Mesodermal cell (in vitro differentiated cells): Measurements from ENCODE around the gene FCN3.

ENCODE experiments used
- H3K27ac ChIP-seq: 2 replicates; pipeline ENCODE4 v1.7.0; 2013; ENCODE audit warnings: mild to moderate bottlenecking, low read depth, low read length, moderate library complexity; ENCODE audit not compliant: severe bottlenecking
- H3K36me3 ChIP-seq: 2 replicates; pipeline ENCODE4 v1.7.1; 2013; ENCODE audit warnings: mild to moderate bottlenecking, low read length, moderate library complexity; ENCODE audit not compliant: control insufficient read depth, insufficient read depth
- H3K4me1 ChIP-seq: one replicate; pipeline ENCODE4 v1.7.1; 2013; ENCODE audit warnings: mild to moderate bottlenecking, low read length; ENCODE audit not compliant: insufficient read depth, control insufficient read depth, poor library complexity, severe bottlenecking
- H3K4me3 ChIP-seq: 2 replicates; pipeline ENCODE4 v1.7.0; 2013; ENCODE audit warnings: low read length, control low read depth, mild to moderate bottlenecking; ENCODE audit not compliant: insufficient read depth, poor library complexity, severe bottlenecking; ENCODE audit errors: extremely low read depth
- H3K9me3 ChIP-seq: 2 replicates; pipeline ENCODE4 v1.7.1; 2013; ENCODE audit warnings: mild to moderate bottlenecking, low read length, moderate library complexity; ENCODE audit not compliant: control insufficient read depth
- WGBS, 2 experiments: methylation state at CpG; one replicate each; pipeline ENCODE4 v1.1.5; 2013; ENCODE audit warnings: missing lambda C conversion rate in 2 of 2; ENCODE audit not compliant: insufficient coverage in 2 of 2; 5-methylcytosine and 5-hydroxymethylcytosine counted together

FCN3 gene

GRCh38 chr1:27379564-27380122 lies 5.0 kb upstream of the FCN3 start:
- H3K4me3 ChIP-seq, result no peak overlapping the region
- H3K4me1 ChIP-seq, result no peaks in the 10 kb centered on the region
- no peaks in the 10 kb centered on the region for H3K36me3 ChIP-seq
- no peaks in the 10 kb centered on the region for H3K9me3 ChIP-seq
- no peak overlapping the region for H3K27ac ChIP-seq
- WGBS, 2 experiments, result 81 to 82% methylated on average over 6 to 10 of the region's 11 CpGs

- no peaks in the 10 kb centered on the region for H3K9me3 ChIP-seq
- H3K27ac ChIP-seq, result no peak overlapping the region
- 93 to 96% methylated on average over 6 of the region's 12 CpGs for WGBS, 2 experiments
These were observed 3.3 kb upstream of the FCN3 start for GRCh38 chr1:27377760-27378495.

GRCh38 chr1:27372808-27373690 lies 1.6 kb downstream of the FCN3 start:
- H3K36me3 ChIP-seq, result no peaks in the 10 kb centered on the region
- no peaks in the 10 kb centered on the region for H3K9me3 ChIP-seq
- no peak overlapping the region for H3K27ac ChIP-seq
- H3K4me1 ChIP-seq, result no peaks in the 10 kb centered on the region
- H3K4me3 ChIP-seq, result peak overlapping the region; percentile 8
- 91 to 94% methylated on average over 10 of the region's 11 CpGs for WGBS, 2 experiments

More at GRCh38 chr1:27377760-27378495, 3.3 kb upstream of the FCN3 start:
- no peaks in the 10 kb centered on the region for H3K4me1 ChIP-seq
- no peak overlapping the region for H3K4me3 ChIP-seq
- H3K36me3 ChIP-seq, result no peaks in the 10 kb centered on the region

- Histone ChIP-seq H3K36me3 (no peaks in the 10 kb centered on the region), H3K9me3 (no peaks in the 10 kb centered on the region), H3K27ac (no peak overlapping the region), H3K4me3 (no peak overlapping the region), H3K4me1 (peaks cover 5% of the 10 kb centered on the region)
- 93 to 100% methylated on average over 11 to 13 of the region's 19 CpGs for WGBS, 2 experiments
These were observed 2.4 kb downstream of the FCN3 start for GRCh38 chr1:27372022-27372807.

- Histone ChIP-seq H3K9me3 (no peaks in the 10 kb centered on the region), H3K27ac (no peak overlapping the region), H3K4me1 (peaks cover 15% of the 10 kb centered on the region), H3K4me3 (no peak overlapping the region), H3K36me3 (no peaks in the 10 kb centered on the region)
- 86 to 88% methylated on average over 13 of the region's 13 CpGs for WGBS, 2 experiments
These were observed 5.6 kb downstream of the FCN3 start for GRCh38 chr1:27368869-27369582.

- Histone ChIP-seq H3K27ac (peak overlapping the region; percentile 92), H3K9me3 (no peaks in the 10 kb centered on the region), H3K36me3 (peaks cover 4% of the 10 kb centered on the region), H3K4me3 (peak overlapping the region; percentile 67), H3K4me1 (peaks cover 15% of the 10 kb centered on the region)
- 45 to 52% methylated on average over 8 of the region's 8 CpGs for WGBS, 2 experiments
These were observed 7.4 kb downstream of the FCN3 start for GRCh38 chr1:27367160-27367650.

- H3K36me3 ChIP-seq, result peaks cover 4% of the 10 kb centered on the region
- H3K4me3 ChIP-seq, result peak within 1 kb of the TSS; percentile 67
- H3K9me3 ChIP-seq, result no peaks in the 10 kb centered on the region
- WGBS, 2 experiments, result 0% methylated on average over 55 to 65 of the region's 67 CpGs
- peaks cover 15% of the 10 kb centered on the region for H3K4me1 ChIP-seq
- H3K27ac ChIP-seq, result peak within 1 kb of the TSS; percentile 92
These were observed 8.0 kb downstream of the FCN3 start, which contains the start of gene MAP3K6 for GRCh38 chr1:27366411-27367159. Gene MAP3K6, minus strand, starts transcription at chr1:27366961. Its CDS starts 364 bp downstream, at chr1:27366597.

GRCh38 chr1:27366113-27366410 lies 8.6 kb downstream of the FCN3 start:
- Histone ChIP-seq H3K4me1 (peaks cover 15% of the 10 kb centered on the region), H3K27ac (peak overlapping the region; percentile 92), H3K9me3 (no peaks in the 10 kb centered on the region), H3K36me3 (peaks cover 8% of the 10 kb centered on the region), H3K4me3 (peak overlapping the region; percentile 67)
- WGBS, 2 experiments, result 0% methylated on average over 13 to 28 of the region's 30 CpGs

GRCh38 chr1:27365372-27366112 lies 9.1 kb downstream of the FCN3 start:
- Histone ChIP-seq H3K27ac (peak overlapping the region; percentile 92), H3K9me3 (no peaks in the 10 kb centered on the region)
- 8 to 11% methylated on average over 28 to 32 of the region's 40 CpGs for WGBS, 2 experiments

More at GRCh38 chr1:27365372-27366112, 9.1 kb downstream of the FCN3 start:
- Histone ChIP-seq H3K4me3 (peak overlapping the region; percentile 67), H3K36me3 (peaks cover 9% of the 10 kb centered on the region), H3K4me1 (peaks cover 15% of the 10 kb centered on the region)
